PC-3 (cell line): ENCODE measurements around the gene KRTAP4-11.

Experiments
- EZH2phosphoT487 ChIP-seq: fragments of 300-600 bp; sonication (generic); IDR thresholded peaks from 2 replicates; pipeline ENCODE4 v1.6.1; 2018; ENCODE audit warnings: mild to moderate bottlenecking, antibody characterized with exemption, low read length, borderline replicate concordance
- TF ChIP-seq, protein P1 (sequence below): fragments of 300-600 bp; sonication (generic); conservative IDR thresholded peaks from 2 replicates; pipeline ENCODE4 v1.5.1; 2017; ENCODE audit warnings: antibody characterized with exemption, low read depth, mild to moderate bottlenecking, low read length

DNA sequence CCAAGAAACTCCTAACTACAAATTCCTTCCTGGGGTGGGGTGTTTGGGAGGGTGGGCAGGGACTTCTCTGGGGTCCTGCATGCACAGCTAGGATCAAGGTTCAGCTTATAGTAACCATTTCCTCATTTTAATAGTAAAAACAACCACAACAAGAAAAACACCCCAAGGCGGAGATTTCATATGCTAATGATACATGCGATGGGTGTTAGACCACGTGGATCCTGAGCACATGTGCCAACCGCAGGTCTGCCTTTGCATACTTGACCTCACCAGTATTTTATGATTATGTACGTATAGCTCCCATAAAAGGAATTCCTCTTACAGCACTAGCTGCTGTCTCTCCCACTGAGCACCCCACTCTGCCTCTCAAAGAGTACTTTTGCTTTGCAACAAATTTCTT is 1.9 kb downstream of the KRTAP4-11 start:
- TF ChIP-seq, protein P1, sequence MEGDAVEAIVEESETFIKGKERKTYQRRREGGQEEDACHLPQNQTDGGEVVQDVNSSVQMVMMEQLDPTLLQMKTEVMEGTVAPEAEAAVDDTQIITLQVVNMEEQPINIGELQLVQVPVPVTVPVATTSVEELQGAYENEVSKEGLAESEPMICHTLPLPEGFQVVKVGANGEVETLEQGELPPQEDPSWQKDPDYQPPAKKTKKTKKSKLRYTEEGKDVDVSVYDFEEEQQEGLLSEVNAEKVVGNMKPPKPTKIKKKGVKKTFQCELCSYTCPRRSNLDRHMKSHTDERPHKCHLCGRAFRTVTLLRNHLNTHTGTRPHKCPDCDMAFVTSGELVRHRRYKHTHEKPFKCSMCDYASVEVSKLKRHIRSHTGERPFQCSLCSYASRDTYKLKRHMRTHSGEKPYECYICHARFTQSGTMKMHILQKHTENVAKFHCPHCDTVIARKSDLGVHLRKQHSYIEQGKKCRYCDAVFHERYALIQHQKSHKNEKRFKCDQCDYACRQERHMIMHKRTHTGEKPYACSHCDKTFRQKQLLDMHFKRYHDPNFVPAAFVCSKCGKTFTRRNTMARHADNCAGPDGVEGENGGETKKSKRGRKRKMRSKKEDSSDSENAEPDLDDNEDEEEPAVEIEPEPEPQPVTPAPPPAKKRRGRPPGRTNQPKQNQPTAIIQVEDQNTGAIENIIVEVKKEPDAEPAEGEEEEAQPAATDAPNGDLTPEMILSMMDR = no peak
- TF ChIP-seq EZH2phosphoT487 = no peak
